ENCODE measurements around the gene SKAP1. TPM values are rescaled to one million over a fixed set of nuclear protein-coding genes. Genes with fewer than 3 reads are reported as not detected.

The SKAP1 gene
- total RNA-seq, 4 donors from 2014 or later: 1.1 to 1.7 (median 1.2) TPM

GRCh38 chr17:48472411-48473281, 42.6 kb upstream of the SKAP1 start:
- no peak for TF ChIP-seq POLR2A (IDR thresholded peaks at IDR 0.05; ENCODE audit: low read depth)
- H3K27me3 ChIP-seq: peaks cover 0 to 31% (median 4%) of the 10 kb centered on the region in 4 donors
- H3K27ac ChIP-seq (replicated peaks in 1 of 4): no peak overlapping the region
- no peak overlapping the region for H3K4me3 ChIP-seq
- WGBS: 66% methylated on average over 6 of the region's 6 CpGs
- no peaks in the 10 kb centered on the region for H3K9me3 ChIP-seq
- H3K4me1 ChIP-seq: no peaks in the 10 kb centered on the region
- no peak for DNase-seq (ENCODE audit: extremely low spot score)
- intact Hi-C loops (cut with DNase I): no loop called here
- no peaks in the 10 kb centered on the region for H3K36me3 ChIP-seq

GRCh38 chr17:48471817-48472410, 41.9 kb upstream of the SKAP1 start:
- 67% methylated on average over 8 of the region's 8 CpGs for WGBS
- no peak for DNase-seq (ENCODE audit: extremely low spot score)
- Histone ChIP-seq H3K36me3 (no peaks in the 10 kb centered on the region), H3K9me3 (no peaks in the 10 kb centered on the region), H3K4me1 (no peaks in the 10 kb centered on the region), H3K4me3 (no peak overlapping the region), H3K27ac (replicated peaks in 1 of 4) (no peak overlapping the region), H3K27me3 (peaks cover 0 to 31% (median 4%) of the 10 kb centered on the region in 4 donors)
- intact Hi-C loops (cut with DNase I): no loop called here
- TF ChIP-seq POLR2A (IDR thresholded peaks at IDR 0.05; ENCODE audit: low read depth) (no peak), EP300 (IDR thresholded peaks at IDR 0.05) (no peak), CTCF (IDR thresholded peaks at IDR 0.05) (no peak), POLR2AphosphoS5 (IDR thresholded peaks at IDR 0.05) (no peak)

GRCh38 chr17:48470388-48471034, 40.5 kb upstream of the SKAP1 start:
- TF ChIP-seq CTCF (IDR thresholded peaks at IDR 0.05) (no peak), EP300 (IDR thresholded peaks at IDR 0.05) (no peak), POLR2A (IDR thresholded peaks at IDR 0.05; ENCODE audit: low read depth) (no peak), POLR2AphosphoS5 (IDR thresholded peaks at IDR 0.05) (no peak)
- Histone ChIP-seq H3K36me3 (no peaks in the 10 kb centered on the region), H3K4me1 (no peaks in the 10 kb centered on the region), H3K9me3 (no peaks in the 10 kb centered on the region), H3K27ac (replicated peaks in 1 of 4) (no peak overlapping the region), H3K4me3 (no peak overlapping the region), H3K27me3 (peaks cover 0 to 38% (median 4%) of the 10 kb centered on the region in 4 donors)
- WGBS: 54% methylated on average over 6 of the region's 6 CpGs
- intact Hi-C loops (cut with DNase I): no loop called here
- no peak for DNase-seq (ENCODE audit: extremely low spot score)

GRCh38 chr17:48469227-48469626, 39.2 kb upstream of the SKAP1 start:
- H3K27me3 ChIP-seq: peaks cover 0 to 44% (median 4%) of the 10 kb centered on the region in 4 donors
- no peaks in the 10 kb centered on the region for H3K9me3 ChIP-seq
- no peak for DNase-seq (ENCODE audit: extremely low spot score)
- no peak overlapping the region for H3K27ac ChIP-seq (replicated peaks in 1 of 4)
- TF ChIP-seq POLR2AphosphoS5 (IDR thresholded peaks at IDR 0.05): no peak
- no peak for TF ChIP-seq CTCF (IDR thresholded peaks at IDR 0.05)
- TF ChIP-seq EP300 (IDR thresholded peaks at IDR 0.05): no peak
- TF ChIP-seq POLR2A (IDR thresholded peaks at IDR 0.05; ENCODE audit: low read depth): no peak
- H3K4me1 ChIP-seq: no peaks in the 10 kb centered on the region
- 84% methylated on average over 3 of the region's 3 CpGs for WGBS
- H3K36me3 ChIP-seq: no peaks in the 10 kb centered on the region
- H3K4me3 ChIP-seq: no peak overlapping the region
- intact Hi-C loops (cut with DNase I): no loop called here

GRCh38 chr17:48468299-48468698, 38.3 kb upstream of the SKAP1 start:
- no peaks in the 10 kb centered on the region for H3K36me3 ChIP-seq
- H3K9me3 ChIP-seq: no peaks in the 10 kb centered on the region
- 87% methylated on average over 4 of the region's 4 CpGs for WGBS
- no peaks in the 10 kb centered on the region for H3K4me1 ChIP-seq
- intact Hi-C loops (cut with DNase I): no loop called here
- H3K4me3 ChIP-seq: no peak overlapping the region
- TF ChIP-seq CTCF (IDR thresholded peaks at IDR 0.05) (no peak), POLR2A (IDR thresholded peaks at IDR 0.05; ENCODE audit: low read depth) (no peak), EP300 (IDR thresholded peaks at IDR 0.05) (no peak), POLR2AphosphoS5 (IDR thresholded peaks at IDR 0.05) (no peak)
- H3K27ac ChIP-seq (replicated peaks in 1 of 4): no peak overlapping the region
- no peak for DNase-seq (ENCODE audit: extremely low spot score)
- H3K27me3 ChIP-seq: peaks cover 0 to 45% (median 4%) of the 10 kb centered on the region in 4 donors

All from esophagus muscularis mucosa (tissue), 4 donors.